Karpas-422 (cell line): Measurements from ENCODE around the gene GSG1L2. TPM values are rescaled to one million over a fixed set of nuclear protein-coding genes. Genes with fewer than 3 reads are reported as not detected.

ENCODE experiments used
- DNase-seq: peaks from one replicate; pipeline ENCODE4 v3.0.0-alpha.2; 2015
- H2AFZ ChIP-seq: fragments of 200-600 bp; sonication (generic); 2 replicates; pipeline ENCODE4 v1.6.1; 2014; ENCODE audit warnings: antibody characterized with exemption, low read length, mixed read lengths
- H3K27ac ChIP-seq: fragments of 200-600 bp; sonication (generic); 2 replicates; pipeline ENCODE4 v1.5.1; 2014; ENCODE audit warnings: mild to moderate bottlenecking, low read length, moderate library complexity
- H3K27me3 ChIP-seq: fragments of 200-600 bp; sonication (generic); 2 replicates; pipeline ENCODE4 v1.6.1; 2014; ENCODE audit warnings: low read length, mixed read lengths
- H3K36me3 ChIP-seq: fragments of 200-600 bp; sonication (generic); 2 replicates; pipeline ENCODE4 v1.6.1; 2014; ENCODE audit warnings: low read length, mixed read lengths; ENCODE audit not compliant: insufficient read depth
- H3K4me1 ChIP-seq: fragments of 200-600 bp; sonication (generic); 2 replicates; pipeline ENCODE4 v1.6.1; 2014; ENCODE audit warnings: mild to moderate bottlenecking, low read length, mixed read lengths
- H3K4me2 ChIP-seq: fragments of 200-600 bp; sonication (generic); 2 replicates; pipeline ENCODE4 v1.6.1; 2014; ENCODE audit warnings: low read length, low read depth, mild to moderate bottlenecking; ENCODE audit not compliant: poor library complexity, severe bottlenecking
- H3K4me3 ChIP-seq: fragments of 200-600 bp; sonication (generic); 2 replicates; pipeline ENCODE4 v1.5.1; 2014; ENCODE audit warnings: mild to moderate bottlenecking, antibody characterized with exemption, low read length, mixed read lengths
- H3K79me2 ChIP-seq: fragments of 200-600 bp; sonication (generic); 2 replicates; pipeline ENCODE4 v1.6.1; 2014; ENCODE audit warnings: mild to moderate bottlenecking, low read length, mixed read lengths
- H3K9ac ChIP-seq: fragments of 200-600 bp; sonication (generic); 2 replicates; pipeline ENCODE4 v1.6.0; 2014; ENCODE audit warnings: low read length
- H3K9me2 ChIP-seq: fragments of 200-600 bp; sonication (generic), shearing (Covaris generic); replicated peaks from 2 replicates; pipeline ENCODE4 v1.6.0; 2014; ENCODE audit warnings: mild to moderate bottlenecking, low read length, moderate library complexity; ENCODE audit not compliant: insufficient read depth
- H3K9me3 ChIP-seq: fragments of 300-700, 200-600 bp; sonication (generic); 2 replicates; pipeline ENCODE4 v1.6.1; 2014; ENCODE audit warnings: low read length, mixed read lengths
- H4K20me1 ChIP-seq: fragments of 200-600 bp; sonication (generic); 2 replicates; pipeline ENCODE4 v1.6.1; 2014; ENCODE audit warnings: mild to moderate bottlenecking, antibody characterized with exemption, low read length, low read depth; ENCODE audit not compliant: insufficient read depth
- total RNA-seq: library from RNA; depleted of rRNA; stranded (reverse); fragments of >200 nt; shearing (Covaris generic); gene quantifications from 2 replicates; pipeline ENCODE4 v1.2.3, GENCODE V29; 2014; ENCODE audit warnings: low replicate concordance; rRNA removed

The GSG1L2 gene
- total RNA-seq, 1 experiment from 2014 or later: not detected

DNA sequence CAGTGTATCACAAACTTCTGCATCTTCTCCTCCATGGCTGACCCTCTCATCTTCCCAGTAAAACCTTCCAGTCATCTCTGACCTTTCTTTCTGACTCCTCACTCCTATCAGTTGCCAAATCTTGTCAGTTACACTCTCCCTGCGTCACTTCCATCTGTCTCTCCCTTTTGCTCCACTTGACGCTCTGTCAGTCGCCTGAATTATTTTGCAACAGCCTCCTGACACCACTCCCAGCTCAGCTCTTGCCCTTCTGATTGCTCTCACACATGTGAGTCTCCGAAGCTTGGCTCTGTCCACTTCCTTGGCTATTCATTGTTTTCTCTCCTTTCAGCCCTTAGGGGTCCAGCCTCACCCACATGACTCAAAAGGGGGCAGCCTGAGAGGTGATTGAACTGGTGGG lies 58.2 kb downstream of the GSG1L2 start:
- H3K4me2 ChIP-seq: no peak overlapping the region
- no peak overlapping the region for H2AFZ ChIP-seq
- no peak overlapping the region for H3K9ac ChIP-seq

DNA sequence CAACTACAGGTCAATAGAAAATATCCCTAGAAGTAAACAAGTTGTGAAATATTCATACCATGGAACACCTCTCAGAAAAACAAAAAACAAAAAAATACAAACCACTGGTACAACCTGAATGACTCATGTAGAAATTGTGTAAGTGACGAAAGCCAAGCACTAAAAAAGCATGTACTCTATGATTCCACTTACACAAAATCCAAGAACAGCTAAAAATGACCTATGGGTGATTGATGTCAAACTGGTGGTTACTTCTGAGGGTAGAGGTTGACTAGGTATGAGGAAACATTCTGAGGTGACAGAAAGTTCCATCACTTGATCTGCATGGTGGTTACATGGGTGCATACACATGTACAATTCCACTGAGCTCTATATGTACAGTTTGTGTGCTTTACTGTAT lies 61.6 kb downstream of the GSG1L2 start:
- H2AFZ ChIP-seq: no peak overlapping the region
- H3K9ac ChIP-seq: no peak overlapping the region
- no peak overlapping the region for H3K4me3 ChIP-seq
- no peaks in the 10 kb centered on the region for H3K27me3 ChIP-seq
- 0 out of 2 replicates have a peak, but pooled peaks cover 3% of the 10 kb centered on the region for H3K4me1 ChIP-seq
- no peaks in the 10 kb centered on the region for H4K20me1 ChIP-seq
- H3K9me3 ChIP-seq: no peaks in the 10 kb centered on the region
- H3K9me2 ChIP-seq: no peaks in the 10 kb centered on the region
- no peaks in the 10 kb centered on the region for H3K79me2 ChIP-seq
- DNase-seq: no peak
- no peak overlapping the region for H3K27ac ChIP-seq
- no peaks in the 10 kb centered on the region for H3K36me3 ChIP-seq
- no peak overlapping the region for H3K4me2 ChIP-seq

More for the DNA sequence above, 58.2 kb downstream of the GSG1L2 start:
- no peak for DNase-seq
- no peaks in the 10 kb centered on the region for H3K79me2 ChIP-seq
- H3K9me3 ChIP-seq: no peaks in the 10 kb centered on the region
- H3K27ac ChIP-seq: no peak overlapping the region
- no peaks in the 10 kb centered on the region for H3K27me3 ChIP-seq
- H4K20me1 ChIP-seq: no peaks in the 10 kb centered on the region
- H3K9me2 ChIP-seq: no peaks in the 10 kb centered on the region
- no peak overlapping the region for H3K4me3 ChIP-seq
- H3K36me3 ChIP-seq: no peaks in the 10 kb centered on the region
- H3K4me1 ChIP-seq: no peaks in the 10 kb centered on the region

DNA sequence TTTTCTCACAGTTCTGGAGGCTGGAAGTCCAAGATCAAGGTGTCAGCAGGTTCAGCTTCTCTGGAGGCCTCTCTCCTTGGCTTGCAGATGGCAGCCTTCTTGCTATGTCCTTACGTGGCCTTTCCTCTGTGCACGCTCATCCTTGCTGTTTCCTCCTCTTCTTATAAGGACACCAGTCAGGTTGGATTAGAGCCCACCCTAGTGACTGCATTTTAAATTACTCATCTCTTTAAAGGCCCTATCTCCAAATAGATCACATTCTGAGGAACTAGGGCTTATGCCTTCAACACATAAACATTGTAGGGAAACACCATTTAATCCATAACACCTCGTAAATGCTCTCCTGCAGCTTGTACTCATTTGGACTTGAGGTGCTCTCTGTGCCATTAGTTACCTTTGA lies 66.8 kb downstream of the GSG1L2 start:
- Histone ChIP-seq H3K4me1 (peaks cover 15% of the 10 kb centered on the region), H2AFZ (no peak overlapping the region), H3K36me3 (no peaks in the 10 kb centered on the region), H4K20me1 (no peaks in the 10 kb centered on the region), H3K9ac (no peak overlapping the region), H3K27ac (no peak overlapping the region), H3K9me3 (no peaks in the 10 kb centered on the region), H3K27me3 (no peaks in the 10 kb centered on the region; the same call in 1 of the 2 replicates), H3K4me2 (no peak overlapping the region), H3K4me3 (no peak overlapping the region), H3K9me2 (no peaks in the 10 kb centered on the region), H3K79me2 (no peaks in the 10 kb centered on the region)
- no peak for DNase-seq

Other genes with a start within 250 kb of the GSG1L2 start
- gene STX8, start 246.3 kb downstream of the GSG1L2 start, total RNA-seq: 40.0 and 47.9 TPM in 2 replicates
- not detected in 2 replicates for gene CFAP52, start 245.4 kb downstream of the GSG1L2 start, total RNA-seq
- 0.25 and 0.37 TPM in 2 replicates for gene USP43, start 176.6 kb downstream of the GSG1L2 start, total RNA-seq
- not detected in 2 replicates for gene DHRS7C, start 30.5 kb downstream of the GSG1L2 start, total RNA-seq
- gene GLP2R, start 3.8 kb upstream of the GSG1L2 start, total RNA-seq: not detected in 2 replicates
- gene RCVRN, start 83.2 kb upstream of the GSG1L2 start, total RNA-seq: not detected in 2 replicates